GM04503 (cell line): ENCODE data around the gene KTN1.

ENCODE experiments used
- DNase-seq: peaks from one replicate; pipeline ENCODE4 v3.0.0-alpha.2; 2012; ENCODE audit warnings: low read depth

KTN1 gene

DNA sequence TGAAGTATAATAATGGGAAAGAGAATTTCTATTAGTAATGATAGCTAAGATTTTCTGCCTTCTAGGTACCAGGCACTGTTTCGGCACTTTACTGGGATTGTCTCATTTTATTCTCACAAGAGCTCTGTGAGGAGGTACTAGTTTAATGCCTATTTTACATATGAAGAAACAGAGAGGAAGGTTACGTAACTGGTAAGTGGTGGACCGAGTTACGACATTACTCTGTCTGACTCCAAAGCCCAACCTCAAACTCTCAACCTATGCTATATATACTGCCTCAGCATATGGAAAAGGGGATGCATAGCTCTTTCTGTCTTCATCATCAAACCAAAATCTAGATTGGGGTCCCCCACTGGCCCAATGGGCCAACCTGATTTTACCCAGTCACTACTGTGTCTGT, 133.5 kb downstream of the KTN1 start:
- DNase-seq = no peak

DNA sequence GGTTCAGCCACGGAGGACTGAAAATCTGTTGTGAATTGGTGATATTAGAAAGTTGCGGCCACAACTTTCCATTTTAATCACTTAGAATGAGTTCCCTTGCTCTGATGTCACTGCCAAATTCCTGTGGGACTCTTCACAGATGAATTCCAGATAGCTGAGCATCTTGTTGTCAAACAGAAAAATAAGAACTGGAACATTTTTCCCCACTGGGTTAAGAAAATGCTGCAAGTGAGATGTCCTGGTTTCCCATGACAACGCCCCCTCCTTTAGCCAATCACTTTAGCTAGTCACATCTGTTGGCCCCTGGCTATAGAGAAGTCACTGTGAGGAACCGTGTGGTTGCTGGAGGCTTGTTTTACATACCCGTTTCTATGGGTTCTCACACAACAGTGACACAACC, 135.9 kb downstream of the KTN1 start:
- DNase-seq = peak; percentile 94

DNA sequence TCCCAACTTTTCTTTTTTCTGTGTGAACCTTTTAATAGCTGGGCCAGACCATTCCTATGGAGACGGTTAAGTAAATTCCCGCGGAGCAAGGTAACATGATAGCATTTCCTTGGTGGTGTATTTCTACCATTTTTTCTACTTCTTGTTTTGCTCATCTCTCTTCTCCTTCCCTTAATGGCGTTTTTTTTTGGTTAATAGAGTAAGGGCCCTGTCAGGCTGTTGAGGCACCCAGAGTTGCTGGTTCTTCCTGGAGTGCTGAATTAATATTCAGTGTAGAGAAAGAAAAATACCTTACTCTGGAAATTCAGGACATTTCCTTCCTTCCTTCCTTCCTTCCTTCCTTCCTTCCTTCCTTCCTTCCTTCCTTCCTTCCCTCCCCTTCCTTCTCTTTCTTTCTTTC, 137.6 kb downstream of the KTN1 start:
- no peak for DNase-seq

GRCh38 chr14:55718551-55718950, 138.5 kb downstream of the KTN1 start:
- DNase-seq = no peak

- no peak for DNase-seq
Measured at GRCh38 chr14:55720796-55721195, 140.8 kb downstream of the KTN1 start.

- DNase-seq = peak; percentile 61
Measured at GRCh38 chr14:55721353-55721752, 141.3 kb downstream of the KTN1 start.

DNA sequence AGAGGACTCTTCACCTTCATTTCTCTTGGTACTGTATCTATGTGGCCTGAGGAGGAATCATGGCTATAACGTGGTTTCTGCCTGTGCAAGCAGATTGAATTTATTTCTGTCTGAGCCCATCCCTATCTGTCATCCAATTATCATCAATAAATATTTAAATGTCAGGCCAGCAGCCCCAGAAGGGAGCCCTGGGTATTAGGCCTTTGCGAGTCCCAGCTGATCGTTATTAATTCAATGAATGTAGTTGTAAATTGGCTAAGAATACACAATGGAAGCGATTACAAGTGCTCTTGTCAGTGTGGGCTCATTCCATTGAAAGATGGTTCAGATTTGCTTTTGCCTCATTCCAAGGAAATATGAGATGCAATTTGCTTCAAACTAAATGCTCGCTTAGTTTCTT, 142.0 kb downstream of the KTN1 start:
- no peak for DNase-seq

- no peak for DNase-seq
Measured at GRCh38 chr14:55724736-55725135, 144.7 kb downstream of the KTN1 start.

DNA sequence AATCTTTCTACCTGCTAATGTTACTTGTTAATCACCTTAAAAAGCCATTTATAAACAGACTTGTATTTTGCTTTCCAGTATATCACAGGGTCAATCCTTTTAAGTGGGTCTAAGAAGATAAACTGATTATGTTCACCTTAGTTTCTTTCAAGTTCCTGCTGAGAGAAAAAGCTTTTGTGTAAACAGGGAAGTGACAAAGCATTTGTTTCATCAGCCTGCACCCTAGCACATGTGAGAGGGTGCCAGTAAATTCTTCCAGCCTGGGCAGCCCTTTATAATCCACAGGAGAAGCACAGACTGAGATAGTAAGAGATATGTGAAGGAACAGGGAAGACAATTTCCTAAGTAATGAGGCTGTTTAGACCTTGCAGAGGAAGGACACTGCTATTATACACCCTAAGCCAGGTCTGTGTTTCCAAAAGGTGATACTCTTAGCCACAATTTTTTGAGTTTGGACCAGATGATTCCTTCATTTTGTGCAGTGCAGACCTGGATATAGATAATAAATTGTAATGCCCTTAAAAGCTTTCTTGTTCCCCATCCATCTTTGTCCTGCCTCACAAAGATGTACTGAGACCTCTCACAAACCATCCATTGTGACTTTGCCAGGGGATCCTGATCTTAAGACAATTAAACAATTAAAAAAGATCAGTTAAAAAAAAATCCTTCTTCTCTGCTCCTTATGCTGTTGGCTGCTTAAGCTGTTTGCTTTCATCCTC, 150.7 kb downstream of the KTN1 start:
- DNase-seq = no peak

GRCh38 chr14:55731311-55731872, 151.4 kb downstream of the KTN1 start:
- DNase-seq = no peak

- no peak for DNase-seq
Measured at GRCh38 chr14:55731881-55732498, 152.0 kb downstream of the KTN1 start.

DNA sequence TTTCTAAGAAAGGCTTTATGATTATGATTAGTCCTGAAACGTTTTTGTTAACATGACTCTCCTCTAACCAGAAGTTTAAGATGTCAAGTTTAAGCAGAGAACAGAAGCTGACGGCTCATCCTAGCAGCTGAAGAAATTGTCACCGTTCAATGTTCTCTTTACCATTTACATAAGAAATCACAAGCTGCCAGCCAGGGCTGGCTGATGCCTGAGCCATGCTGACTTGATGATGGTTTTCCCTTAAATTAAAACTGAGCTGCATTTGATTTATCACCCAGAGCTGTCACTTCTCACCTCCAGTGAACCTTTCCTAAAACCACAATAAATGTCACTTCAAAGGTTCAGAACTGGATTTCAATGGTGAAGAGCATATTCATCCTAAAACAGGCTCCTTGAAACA, 153.6 kb downstream of the KTN1 start:
- no peak for DNase-seq
